GM18520 (cell line): ENCODE measurements around the gene PIAS1.
"Not testable (repeated sequence)": the region's sequence is repeated elsewhere in the genome, so short reads cannot be mapped to it uniquely, and the experiment has no call there.

Source experiments
- ATAC-seq: cut with Tn5 transposase; IDR thresholded peaks from one replicate; pipeline ENCODE4 v1.9.1; 2021; ENCODE audit not compliant: unreplicated experiment

PIAS1 gene

DNA sequence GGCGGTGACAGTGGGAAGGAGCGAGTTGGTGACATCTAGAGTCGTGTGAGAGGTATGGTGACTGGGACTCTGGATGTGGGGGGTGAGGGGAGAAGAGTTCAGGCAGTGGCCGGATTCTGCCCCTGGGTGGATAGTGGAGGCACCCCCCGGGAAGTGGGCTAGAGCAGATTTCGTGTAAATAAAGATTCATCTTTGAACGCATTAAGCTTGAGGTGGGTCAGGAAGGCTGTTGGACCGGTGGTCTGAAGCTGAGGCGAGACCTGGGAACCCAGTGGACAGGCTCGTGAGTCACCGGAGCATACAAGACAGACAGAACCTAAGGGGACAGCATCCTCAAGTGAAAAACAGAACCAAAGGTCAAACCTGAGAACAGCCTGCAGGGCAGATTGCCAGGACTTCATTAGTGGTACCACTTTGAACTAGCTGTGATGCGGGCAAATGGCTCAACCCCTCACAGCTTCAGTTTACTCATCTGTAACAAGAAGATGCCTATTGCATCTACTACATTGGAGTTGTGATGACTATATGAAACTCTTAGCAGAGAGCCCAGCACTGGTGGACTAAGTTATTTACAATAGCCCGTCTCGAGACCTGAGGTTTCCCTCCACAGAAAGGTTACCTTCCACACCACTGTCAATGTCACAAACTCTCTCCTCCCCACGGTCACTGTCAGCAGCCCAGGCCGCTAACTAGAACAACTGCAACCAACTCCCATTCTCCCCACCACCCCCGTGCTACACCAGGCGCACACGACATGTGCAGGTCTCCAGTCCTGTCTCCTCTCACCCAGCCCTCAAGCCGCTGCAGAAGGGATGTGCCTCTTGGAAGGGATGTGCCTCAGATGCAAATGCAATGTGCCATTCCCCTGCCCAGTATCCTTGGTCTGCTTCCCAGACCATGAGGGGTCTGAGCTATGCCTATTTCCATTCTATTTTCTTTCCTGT is 176.3 kb downstream of the PIAS1 start:
- ATAC-seq, result no peak

DNA sequence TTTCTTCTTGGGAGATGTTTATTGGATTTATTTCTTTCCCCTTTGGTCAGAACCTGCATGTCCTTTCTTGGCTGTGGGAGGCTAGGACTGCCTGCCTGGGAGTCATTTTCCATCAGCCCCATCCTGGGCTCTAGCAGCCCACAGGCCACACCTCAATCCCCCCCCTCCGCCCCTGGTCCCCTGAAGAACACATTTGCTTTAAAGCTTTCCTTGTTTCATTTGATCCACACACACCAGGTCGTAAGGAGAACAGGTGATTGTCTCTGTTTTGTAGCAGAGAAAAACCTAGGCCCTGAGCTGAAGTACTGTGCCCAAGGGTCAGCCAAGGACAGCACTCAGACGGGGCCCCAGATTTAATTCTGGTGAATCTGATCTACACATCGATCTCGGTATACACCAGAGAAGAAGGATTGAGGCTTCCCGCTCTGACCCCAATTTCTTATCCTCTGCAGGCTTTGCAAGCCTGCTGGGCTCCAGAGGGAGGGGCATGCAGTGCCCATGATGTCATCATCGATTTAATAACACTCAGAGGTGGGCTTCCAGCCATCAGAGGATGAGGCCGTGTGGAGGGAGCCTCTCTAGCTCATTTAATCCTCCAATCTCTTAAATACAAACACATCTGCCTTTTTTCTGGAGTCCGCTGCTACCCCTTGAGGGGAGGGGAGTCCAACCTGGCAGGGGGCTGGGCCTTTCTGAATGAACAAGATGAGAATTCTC is 177.1 kb downstream of the PIAS1 start:
- no peak for ATAC-seq

DNA sequence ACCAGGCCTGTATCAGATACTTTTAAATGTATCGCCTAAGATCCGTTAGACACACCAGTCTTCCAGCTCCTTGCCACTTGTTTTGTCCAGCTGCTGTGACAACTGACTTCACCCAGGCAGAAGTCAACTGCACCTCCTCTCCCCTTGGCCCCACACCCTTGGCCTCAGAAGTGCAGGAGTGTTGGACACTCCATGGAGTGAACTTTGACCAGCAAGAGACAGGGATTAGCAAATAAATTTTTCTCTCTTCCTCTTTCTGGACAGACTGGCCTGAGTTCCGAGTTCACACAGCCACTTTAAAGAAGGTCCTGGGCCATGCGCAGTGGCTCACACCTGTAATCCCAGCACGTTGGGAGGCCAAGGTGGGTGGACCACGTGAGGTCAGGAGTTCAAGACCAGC is 178.3 kb downstream of the PIAS1 start:
- no peak for ATAC-seq

DNA sequence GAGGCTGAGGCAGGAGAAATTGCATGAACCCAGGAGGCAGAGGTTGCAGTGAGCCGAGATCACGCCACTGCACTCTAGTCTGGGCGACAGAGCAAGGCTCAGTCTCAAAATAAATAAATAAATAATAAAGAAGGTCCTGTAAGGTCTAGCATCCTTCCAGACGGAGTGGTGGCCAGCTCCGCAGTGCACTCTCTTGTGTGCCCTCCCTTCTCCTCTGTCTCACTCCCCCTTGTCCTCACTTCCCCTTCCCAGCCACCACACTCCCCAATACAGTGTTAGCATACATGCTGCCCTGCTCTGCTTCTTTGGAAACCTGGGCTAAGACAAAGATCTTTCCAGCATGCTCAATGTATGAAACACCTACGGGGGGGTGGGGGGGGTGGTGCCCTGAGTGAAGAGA is 178.8 kb downstream of the PIAS1 start:
- ATAC-seq, result no peak

DNA sequence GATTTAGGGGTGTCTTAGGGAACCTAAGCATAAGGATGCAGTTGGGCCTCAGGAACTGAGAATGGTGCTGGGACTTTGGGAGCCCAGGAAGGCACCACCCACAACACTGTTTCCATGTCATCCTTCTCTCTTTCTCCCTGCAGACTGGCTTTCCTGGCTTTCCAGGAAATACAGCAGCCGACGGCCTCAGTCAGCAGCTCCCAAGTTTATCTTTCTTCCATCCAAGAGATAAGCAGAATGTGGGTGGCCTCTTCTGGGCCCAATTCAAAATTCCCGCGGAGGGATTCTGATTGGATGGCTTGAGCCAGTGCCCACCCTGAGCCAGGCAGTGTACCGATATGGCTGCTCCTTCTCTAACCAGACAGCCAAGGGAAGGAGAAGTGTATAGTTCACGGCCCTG is 179.9 kb downstream of the PIAS1 start:
- no peak for ATAC-seq

DNA sequence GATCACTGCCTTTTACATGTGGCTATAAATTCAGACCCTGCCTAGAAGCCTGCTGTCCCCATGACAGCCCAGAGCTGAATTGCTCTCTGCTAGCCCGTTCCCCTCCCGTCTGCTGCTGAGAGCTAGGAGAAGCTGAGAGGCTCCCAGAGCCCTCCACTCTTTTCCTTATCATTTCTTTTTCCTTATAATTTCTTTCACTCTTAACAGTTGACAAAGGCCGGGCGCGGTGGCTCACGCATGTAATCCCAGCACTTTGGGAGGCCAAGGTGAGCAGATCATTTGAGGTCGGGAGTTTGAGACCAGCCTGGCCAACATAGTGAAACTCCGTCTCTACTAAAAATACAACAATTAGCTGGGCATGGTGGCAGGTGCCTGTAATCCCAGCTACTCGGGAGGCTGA is 180.4 kb downstream of the PIAS1 start:
- ATAC-seq, result not testable (repeated sequence)

DNA sequence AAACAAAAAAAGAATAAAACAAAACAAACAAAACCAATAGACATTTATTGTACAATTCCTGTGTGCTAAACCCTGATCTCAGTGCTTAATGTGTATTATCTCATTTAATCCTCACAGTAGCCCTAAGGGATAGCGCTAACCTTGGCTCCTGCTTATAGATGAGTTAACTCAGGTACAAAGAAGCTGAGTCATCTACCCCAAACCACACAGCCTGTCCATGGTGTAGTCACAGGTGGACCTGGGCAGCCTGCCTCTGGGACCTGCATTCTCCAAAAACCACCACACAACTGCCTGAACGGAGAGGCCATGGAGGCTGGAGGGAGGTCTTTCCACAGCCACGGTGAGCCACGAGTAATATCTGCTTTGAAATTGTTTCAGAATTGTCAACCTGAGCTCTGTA is 180.9 kb downstream of the PIAS1 start:
- no peak for ATAC-seq

DNA sequence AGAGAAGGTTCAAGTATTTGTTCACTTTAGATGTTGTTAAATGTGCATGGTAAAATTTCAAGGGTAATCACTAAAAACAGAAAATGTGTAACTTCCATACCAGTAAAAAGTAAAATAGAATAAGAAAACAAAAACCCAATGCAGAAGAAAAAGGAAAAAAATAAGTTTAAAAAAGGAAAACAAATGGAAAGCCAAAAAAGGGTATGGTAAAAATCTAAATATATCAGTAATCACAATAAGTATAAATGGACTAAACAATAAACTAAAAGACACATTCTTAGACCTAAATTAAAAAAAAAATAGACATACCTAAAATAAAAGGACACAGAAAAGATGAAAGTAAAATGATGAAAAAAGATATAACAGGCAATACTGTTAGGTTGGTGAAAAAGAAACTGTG is 184.9 kb downstream of the PIAS1 start:
- ATAC-seq, result no peak

DNA sequence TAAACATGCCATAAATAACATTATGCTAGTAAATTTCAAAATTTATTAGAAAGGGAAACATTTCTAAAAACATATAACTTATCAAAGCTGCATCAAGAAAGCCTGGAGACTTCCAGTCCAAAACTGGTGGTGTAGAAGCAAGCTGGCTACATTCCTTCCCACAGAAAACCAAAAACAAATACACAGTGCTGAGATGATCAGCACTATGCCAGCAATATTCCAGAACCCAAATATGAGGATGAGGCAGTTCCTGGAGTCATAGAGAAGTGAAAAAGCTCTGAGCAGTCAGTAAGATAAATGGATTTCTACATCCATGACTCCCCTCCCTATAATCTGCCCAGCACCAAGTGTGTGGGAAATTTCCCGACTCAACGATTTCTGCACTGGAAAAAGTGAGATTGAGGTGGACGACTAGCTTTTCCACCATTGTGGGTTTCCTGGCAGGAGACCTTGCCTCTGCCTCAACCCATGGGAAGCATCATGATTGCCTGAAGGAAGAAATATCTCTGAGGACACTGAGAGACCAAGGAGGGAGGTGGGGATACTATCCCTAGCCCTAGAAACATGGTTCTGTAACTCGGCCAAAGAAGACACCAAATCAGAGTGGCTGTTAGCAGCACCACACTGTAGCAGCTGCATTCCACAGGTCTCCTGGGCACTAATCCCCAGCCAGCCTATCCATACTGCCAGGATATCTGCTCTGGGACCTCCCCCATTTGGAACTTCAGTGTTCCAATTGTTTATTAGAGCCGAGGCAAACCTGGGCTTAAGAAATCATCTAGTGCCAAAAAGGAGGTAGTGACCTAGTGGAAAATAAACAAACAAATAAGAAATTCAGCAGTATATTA is 187.2 kb downstream of the PIAS1 start:
- no peak for ATAC-seq
